HPDE6-E6E7 (cell line): ENCODE data around the gene CTBP1.

ENCODE experiments used
- DNase-seq: peaks from one replicate; pipeline ENCODE4 v3.0.0; 2011; ENCODE audit warnings: missing footprints; ENCODE audit errors: extremely low spot score

The CTBP1 gene

GRCh38 chr4:1210971-1211370 lies 38.0 kb downstream of the CTBP1 start:
- DNase-seq = no peak

- no peak for DNase-seq
Measured at GRCh38 chr4:1210241-1210841, 38.6 kb downstream of the CTBP1 start.

- no peak for DNase-seq
Measured at GRCh38 chr4:1209821-1210220, 39.1 kb downstream of the CTBP1 start.

- DNase-seq = no peak
Measured at GRCh38 chr4:1208970-1209704, 39.8 kb downstream of the CTBP1 start.

- no peak for DNase-seq
Measured at GRCh38 chr4:1208266-1208961, 40.5 kb downstream of the CTBP1 start.

GRCh38 chr4:1207603-1208265 lies 41.2 kb downstream of the CTBP1 start:
- no peak for DNase-seq

- no peak for DNase-seq
Measured at GRCh38 chr4:1207157-1207470, 41.8 kb downstream of the CTBP1 start.

GRCh38 chr4:1206299-1207156 lies 42.4 kb downstream of the CTBP1 start:
- DNase-seq = no peak

GRCh38 chr4:1205586-1206298 lies 43.2 kb downstream of the CTBP1 start:
- no peak for DNase-seq

GRCh38 chr4:1204828-1205585 lies 43.9 kb downstream of the CTBP1 start:
- no peak for DNase-seq

GRCh38 chr4:1204286-1204827 lies 44.6 kb downstream of the CTBP1 start:
- DNase-seq = no peak

- DNase-seq = no peak
Measured at GRCh38 chr4:1203026-1203616, 45.8 kb downstream of the CTBP1 start.

GRCh38 chr4:1202526-1203011 lies 46.4 kb downstream of the CTBP1 start:
- no peak for DNase-seq

- DNase-seq = no peak
Measured at GRCh38 chr4:1201851-1202525, 46.9 kb downstream of the CTBP1 start.

- no peak for DNase-seq
Measured at GRCh38 chr4:1200425-1201035, 48.4 kb downstream of the CTBP1 start.

- no peak for DNase-seq
Measured at GRCh38 chr4:1199556-1200331, 49.2 kb downstream of the CTBP1 start.

GRCh38 chr4:1198098-1198844 lies 50.7 kb downstream of the CTBP1 start:
- DNase-seq = no peak
